HL-60/S4 treated with phorbol 12-myristate 13-acetate at 8.2 ng/mL for 4 days and 3 days (cell line): ENCODE results near the gene FDXR.

Experiments
- in situ Hi-C: fragments of 300-500 bp; cut with MboI; formaldehyde crosslinking; loops from 2 replicates; pipeline ENCODE4 v1.15.0; 2022; ENCODE audit warnings: low sequenced_read_pairs

Gene FDXR

GRCh38 chr17:74859459-74860228 is 13.2 kb downstream of the FDXR start, which contains the start of gene GRIN2C:
GRIN2C (minus strand) TSS chr17:74859885; CDS start chr17:74855092, 4,793 bp downstream.
- in situ Hi-C loops: no loop called here

DNA sequence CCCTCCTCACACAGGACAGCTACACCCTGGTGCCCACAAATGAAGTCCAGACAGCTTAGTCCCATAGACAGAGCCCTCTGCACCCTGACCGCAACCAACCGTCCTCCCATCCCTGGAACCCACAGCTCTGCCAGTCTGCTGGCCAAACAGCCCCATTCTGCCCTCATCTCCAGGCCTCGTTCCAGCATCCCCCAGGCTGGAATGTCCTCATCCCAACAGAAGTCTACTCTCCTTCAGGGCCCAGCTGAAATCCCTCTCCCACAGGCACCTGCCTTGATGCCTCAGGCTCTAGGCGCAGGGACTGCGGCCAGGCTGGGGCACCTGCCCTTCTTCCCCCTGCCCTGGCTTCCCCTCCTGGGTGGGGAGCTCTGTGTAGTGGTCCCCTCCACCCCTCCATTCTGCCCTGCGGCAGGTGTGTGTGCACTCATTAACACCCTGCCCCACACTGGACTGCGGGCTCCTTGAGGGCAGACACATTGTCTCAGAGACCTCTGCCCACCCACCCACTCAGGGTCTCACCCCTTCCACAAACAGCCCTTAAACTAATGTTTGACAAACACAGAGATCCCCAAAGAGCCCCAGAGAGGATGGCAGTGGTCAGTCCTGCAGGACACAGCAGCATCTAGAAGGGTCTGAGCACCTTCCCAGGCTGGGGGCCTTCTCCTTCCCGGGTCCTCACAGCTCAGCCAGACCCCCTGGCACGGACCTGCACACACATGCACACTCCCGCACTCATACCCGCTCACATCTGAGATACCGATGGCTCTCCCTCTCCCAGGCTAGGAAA is 13.9 kb downstream of the FDXR start:
- in situ Hi-C loops: no loop called here

GRCh38 chr17:74857191-74857590 is 15.6 kb downstream of the FDXR start:
- in situ Hi-C loops: no loop called here

DNA sequence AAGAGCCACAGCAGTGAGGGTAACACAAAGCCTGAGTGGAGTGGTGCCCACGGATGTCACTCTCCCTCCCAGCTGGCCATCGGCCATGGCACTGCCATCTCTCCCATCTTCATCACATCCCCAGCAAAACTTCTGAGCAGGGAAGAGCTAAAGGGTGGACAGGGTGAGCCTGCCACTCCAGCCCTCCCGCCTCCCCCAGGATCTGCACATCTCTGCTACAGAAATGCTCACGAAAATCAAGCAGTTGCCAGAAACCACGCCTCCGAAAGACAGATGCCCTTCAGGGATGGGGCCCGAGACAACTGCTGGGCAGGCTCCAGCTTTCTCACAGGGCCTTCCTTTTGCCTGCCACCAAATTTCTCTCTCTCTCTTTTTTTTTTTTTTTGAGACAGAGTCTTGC is 16.7 kb downstream of the FDXR start:
- in situ Hi-C loops: no loop called here

DNA sequence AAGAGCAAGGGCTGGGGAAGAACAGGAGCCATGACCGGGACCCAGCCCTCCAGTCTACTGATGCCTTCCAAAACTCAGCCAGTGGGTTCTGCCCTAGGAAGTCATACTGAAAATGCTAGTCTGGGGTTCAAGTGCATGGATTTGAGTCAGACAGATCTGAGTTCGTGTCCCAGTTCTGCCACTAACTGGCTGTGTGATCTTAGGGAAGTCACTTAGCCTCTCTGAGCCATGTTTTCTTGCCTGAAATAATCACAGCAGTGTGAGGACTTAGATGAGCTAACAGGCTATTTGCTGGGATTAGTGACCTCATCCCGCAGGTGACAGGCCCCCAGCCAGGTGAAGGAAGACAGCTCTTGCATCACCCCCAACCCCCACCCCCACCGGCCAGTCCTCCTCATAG is 17.5 kb downstream of the FDXR start:
- in situ Hi-C loops: no loop called here

DNA sequence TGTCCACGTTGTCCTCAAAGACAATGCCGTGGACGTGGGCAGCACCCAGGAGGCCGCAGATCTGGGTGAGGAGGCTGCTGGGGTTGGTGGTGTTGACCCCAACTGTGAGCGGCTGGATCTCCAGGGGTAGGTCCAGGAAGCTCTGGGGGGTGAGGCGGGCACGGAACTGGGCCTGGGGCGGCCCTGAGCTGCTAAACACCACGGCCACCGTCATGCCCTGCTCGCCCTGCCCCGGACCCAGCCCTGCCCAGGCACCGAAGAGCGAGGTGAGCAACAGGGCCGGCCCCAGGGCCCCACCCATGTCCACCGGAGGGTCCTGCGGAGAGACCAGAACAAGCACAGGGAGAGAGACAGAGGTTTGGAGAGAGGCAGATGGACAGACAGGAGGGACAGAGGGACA is 18.0 kb downstream of the FDXR start:
- in situ Hi-C loops: no loop called here

- in situ Hi-C loops: no loop called here
Measured at GRCh38 chr17:74853669-74854068, 19.1 kb downstream of the FDXR start.

DNA sequence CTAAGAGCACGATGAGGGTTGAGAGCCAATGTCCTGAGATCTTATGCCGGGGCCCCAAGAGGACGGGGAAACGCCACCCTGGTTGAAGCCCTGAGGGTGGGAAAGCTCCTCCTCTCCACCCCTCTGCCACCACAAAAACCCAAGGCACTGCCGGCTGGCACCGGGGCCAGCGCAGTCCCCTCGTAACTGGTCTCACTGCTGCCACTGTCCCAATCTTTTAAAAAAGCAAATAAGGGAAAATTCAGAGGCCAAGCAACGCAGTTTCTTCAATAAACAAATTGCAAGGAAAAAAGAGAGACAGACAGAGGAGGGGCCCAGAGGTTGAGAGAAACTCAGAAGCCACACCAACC is 19.8 kb downstream of the FDXR start:
- in situ Hi-C loops: no loop called here

GRCh38 chr17:74852237-74853047 is 20.4 kb downstream of the FDXR start:
- in situ Hi-C loops: no loop called here

DNA sequence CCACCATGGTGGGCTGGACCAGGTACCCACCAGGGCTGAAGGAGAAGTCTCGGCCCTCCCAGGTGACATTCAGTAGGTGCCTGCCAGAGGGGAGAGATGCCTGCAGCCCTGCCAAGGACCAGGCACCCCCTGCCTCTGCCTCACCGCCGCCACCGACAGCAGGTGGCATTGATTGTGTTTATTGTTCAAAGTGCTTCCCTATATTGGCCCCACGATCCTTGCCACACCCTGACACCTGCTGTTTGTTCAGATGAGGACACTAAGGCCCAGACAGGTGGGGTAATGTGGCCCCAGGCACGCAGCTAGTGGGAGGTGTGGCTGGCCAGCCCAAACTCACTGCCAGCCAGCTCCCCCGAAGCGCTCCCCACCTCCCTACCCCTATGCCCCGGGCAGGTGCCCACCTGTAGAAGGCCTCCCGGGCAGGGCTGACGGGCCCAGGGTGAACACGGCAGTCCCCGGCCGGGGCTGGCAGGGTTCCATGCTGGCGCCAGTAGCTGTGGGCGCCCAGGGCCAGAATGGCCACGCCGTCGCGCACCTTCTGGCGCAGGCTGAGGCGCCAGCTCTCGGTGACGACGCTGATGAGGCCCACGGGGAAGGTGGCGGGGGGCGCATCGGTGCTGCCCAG is 21.1 kb downstream of the FDXR start:
- in situ Hi-C loops: no loop called here

- in situ Hi-C loops: no loop called here
Measured at GRCh38 chr17:74850914-74851313, 21.9 kb downstream of the FDXR start.

GRCh38 chr17:74850310-74850709 is 22.5 kb downstream of the FDXR start:
- in situ Hi-C loops: no loop called here

DNA sequence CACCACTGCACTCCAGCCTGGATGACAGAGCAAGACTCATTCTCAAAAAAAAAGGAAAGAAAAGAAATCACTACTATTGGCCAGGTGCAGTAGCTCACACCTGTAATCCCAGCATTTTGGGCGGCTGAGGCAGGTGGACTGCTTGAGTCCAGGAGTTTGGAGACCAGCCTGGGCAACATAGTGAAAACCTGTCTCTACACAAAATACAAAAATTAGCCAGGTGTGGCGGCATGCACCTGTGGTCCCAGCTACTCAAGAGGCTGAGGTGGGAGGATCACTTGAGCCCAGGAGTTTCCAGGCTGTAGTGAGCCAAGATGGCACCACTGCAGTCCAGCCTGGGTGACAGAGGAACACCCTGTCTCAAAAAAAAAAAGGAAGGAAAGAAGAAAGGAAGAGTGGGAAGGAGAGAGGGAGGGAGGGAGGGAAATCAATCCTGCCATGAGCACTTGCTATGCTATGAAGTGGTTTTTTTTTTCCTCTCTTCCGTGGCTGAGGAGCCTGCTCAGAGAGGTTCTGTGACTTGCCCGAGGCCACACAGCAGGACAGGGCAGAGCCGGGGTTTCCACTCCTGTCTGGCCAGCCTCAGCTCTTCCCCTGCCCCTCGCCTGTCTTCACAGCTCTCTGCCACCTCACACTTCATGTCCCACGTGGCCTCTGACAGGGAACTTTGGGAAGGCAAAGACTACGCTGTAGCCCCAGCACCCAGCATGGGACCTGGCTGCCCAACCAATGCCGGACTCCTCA is 24.0 kb downstream of the FDXR start:
- in situ Hi-C loops: no loop called here

DNA sequence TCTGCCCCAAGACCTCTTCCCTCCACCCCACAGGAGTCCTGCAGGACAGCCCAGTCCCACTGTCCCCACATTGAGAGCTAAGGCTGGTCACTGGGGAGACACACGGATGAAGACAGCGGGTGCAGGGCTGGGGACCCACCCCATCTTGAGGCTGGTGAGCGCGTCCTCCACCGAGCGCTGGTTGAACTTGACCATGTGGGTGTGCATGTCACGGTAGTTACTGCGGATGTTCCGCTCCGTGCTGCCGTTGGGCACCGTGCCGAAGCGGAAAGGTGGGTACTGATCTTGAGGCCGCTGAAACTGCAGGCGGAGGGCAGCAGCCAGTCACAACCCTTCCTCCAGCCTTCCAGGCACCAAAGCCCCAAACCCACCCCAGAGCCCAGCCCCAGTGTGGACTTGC is 26.2 kb downstream of the FDXR start:
- in situ Hi-C loops: no loop called here

- in situ Hi-C loops: no loop called here
Measured at GRCh38 chr17:74843352-74843627, 29.5 kb downstream of the FDXR start.

DNA sequence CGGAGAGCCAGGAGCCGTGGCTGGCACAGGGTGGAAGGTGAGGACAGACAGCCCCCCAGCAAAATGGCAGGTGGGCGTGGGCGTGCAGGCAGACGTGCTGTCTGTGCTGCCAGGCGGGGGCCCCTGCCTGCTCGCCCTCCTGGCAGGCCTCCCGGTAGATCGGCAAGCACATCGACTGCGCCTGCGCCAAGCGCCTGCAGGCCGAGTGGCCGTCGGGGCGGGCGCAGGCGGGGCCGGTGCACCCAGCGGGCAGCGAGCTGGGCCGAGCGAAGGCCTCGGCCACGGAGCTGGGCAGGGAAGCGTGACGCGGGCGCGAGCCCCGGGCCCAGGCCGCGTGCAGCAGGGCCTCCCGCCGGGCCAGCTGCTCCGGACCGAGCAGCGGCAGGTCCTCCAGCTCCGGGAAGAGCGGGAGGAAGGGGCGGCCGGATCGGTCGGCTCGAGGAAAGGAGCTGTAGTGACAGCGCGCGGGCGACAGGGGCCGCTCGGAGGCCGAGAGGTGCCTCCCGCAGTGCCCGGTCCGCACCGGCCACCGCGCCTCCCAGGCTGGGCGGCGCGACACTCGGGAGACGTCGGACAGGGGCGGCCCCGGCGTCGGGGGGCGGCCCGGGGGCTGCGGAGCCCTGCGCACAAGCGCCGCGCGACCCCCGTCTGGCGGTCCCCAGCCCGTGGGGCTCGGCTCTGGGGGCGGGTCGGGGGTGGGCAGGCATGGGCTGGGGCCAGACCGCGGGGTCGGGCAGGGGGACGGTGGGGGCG is 30.0 kb downstream of the FDXR start:
- in situ Hi-C loops: no loop called here

DNA sequence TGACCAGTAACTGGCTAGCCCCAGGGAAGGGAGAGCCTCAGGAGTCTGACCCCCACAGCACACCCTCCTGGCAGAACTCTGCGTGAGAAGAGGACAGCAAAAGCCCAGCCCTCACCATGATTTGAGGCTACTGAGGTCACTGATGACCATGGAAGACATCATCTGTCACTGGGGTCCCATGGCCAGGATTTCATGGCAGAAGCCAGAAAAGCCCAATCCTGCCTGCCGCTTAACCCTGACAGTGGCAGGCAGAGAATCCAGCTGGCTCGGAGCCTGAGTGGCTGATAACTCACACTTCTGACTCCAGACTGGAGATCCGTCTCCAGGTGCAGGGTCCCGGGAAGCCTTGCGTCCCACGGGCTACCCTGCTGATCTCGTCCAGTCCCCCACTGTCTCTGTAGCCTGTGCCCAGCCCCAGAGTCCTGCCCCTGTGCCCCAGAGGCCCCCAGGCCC is 30.6 kb downstream of the FDXR start:
- in situ Hi-C loops: no loop called here

- in situ Hi-C loops: no loop called here
Measured at GRCh38 chr17:74840989-74841666, 31.7 kb downstream of the FDXR start.
